Measurements from ENCODE around the gene RPTOR.

The RPTOR gene

DNA sequence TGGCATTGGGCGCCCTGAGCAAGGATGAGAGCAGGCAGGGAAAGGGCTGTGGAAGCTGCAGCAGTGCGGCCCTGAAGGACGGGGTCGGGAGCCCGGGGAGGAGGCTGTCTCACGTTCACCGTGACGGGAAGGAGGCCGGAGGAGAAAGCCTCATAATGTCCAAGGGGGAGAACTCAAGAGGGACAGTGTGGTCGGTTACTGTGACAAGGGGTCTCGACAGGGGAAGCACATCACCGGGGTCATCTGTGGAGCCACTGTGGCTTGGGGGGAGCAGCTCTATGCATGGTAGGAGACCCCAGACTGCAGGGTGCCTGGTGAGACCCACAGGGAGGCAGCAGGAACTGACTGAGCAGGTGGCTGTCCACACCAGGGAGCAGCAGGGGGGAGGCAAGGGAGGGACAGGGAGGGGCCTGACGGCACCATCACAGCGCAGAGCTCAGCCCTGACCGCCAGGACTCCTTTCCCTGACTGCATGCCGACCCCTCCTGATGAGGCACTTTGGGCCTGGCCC is 292.4 kb downstream of the RPTOR start:
- no peak for DNase-seq

DNA sequence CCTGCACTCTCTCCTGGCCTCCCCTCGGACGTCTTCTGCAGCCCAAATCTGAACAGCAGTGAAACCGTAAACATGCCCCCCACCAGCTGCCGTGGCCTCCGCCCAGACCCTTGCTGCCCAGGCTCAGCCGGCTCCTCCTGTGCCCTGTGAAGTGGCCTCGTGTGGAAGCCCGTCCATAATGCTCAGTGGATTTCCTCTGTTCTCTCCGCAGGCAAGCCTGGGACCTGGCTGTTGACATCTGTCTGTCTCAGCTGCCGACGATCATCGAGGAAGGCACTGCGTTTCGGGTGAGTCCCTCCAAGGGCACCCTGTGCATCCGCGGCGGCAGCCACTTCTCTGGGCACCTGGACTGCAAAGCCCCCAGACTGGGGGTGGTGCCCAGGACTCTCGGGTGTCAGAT is 293.1 kb downstream of the RPTOR start:
- DNase-seq, result no peak

DNA sequence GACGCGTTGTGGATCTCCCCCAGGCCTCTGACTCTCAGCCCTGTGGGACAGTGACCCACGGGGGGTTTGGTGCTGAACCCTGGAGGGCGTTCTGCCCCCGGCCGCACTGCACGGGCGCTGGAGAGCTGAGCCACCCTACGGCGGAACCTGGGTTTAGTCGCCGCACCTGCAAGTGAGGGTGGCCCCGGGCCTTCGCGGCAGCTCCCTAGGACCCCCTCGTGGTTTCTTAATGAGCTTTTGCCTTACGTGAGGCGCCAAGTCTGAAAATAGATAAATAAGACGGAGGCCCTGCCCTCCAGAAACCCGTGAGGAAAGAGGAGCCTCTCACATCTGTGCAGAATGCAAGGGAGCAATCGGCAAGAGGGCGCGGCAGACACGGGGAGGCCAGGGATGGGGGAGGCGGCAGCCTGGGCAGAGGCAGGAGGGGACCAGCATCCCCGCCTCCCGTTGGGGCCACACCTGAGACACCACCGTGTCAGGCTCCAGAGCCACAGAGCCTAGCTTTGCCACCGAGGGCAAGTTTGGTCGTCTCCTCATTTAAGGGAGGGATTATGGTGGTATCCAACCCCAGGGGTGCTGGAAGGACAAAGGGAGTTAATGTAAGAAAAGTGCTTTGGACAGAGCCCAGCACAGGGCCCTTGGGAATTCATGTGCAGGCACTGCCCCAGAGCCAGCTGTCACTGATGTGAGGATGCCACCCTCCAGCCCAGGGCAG is 293.8 kb downstream of the RPTOR start:
- no peak for DNase-seq

DNA sequence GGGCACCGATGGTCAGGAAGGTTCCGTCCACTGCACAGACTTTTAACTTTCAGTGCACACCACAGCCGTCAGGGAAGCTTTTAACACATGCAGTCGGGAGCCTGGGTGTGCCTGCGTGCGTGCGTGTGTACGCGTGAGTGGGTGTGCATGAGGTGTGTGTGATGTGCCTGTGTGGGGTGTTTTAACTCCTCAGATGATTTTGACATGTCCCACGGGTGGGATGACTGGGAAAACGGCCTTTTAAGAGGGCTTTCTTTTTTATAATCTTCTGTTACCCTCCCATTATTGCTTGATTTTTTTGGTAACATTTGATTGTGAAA is 294.3 kb downstream of the RPTOR start:
- no peak for DNase-seq

DNA sequence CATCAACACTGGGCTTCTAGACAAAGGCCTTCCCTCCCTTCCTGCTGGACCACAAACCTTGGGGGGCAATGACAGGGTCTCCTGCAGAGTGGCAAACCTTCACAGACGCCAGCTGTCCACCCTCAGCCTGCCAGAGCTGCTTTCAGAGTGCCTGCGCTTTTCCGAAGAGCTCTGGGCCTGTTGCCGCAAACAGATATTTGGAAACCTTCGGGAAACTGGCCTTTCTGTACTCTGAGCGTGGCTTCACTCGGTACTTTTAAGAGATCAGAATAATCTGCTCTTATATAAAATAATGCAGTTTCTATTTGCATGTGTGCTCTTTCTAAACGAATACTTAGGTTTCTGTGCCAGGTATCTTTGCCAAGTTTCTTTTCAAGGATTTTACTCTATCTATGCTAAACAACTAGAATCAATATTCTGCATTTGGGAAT is 294.9 kb downstream of the RPTOR start:
- no peak for DNase-seq

DNA sequence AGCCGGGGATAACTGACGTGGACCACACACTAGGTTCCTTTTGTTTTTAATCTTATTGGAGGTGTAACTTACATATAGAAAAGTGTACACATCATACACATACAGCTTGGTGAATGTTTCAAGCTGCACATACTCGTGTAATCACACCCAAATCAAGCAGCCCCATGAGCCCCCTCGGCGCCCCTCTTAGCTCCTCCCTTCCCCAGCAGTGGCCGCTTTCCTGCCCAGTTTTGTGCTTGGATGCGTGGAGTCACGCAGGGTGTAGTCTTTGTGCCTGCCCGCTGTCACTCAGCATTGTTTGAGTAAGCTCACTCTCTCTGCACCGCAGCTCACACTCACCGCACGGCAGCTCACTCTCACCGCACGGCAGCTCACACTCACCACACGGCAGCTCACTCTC is 295.3 kb downstream of the RPTOR start:
- no peak for DNase-seq

DNA sequence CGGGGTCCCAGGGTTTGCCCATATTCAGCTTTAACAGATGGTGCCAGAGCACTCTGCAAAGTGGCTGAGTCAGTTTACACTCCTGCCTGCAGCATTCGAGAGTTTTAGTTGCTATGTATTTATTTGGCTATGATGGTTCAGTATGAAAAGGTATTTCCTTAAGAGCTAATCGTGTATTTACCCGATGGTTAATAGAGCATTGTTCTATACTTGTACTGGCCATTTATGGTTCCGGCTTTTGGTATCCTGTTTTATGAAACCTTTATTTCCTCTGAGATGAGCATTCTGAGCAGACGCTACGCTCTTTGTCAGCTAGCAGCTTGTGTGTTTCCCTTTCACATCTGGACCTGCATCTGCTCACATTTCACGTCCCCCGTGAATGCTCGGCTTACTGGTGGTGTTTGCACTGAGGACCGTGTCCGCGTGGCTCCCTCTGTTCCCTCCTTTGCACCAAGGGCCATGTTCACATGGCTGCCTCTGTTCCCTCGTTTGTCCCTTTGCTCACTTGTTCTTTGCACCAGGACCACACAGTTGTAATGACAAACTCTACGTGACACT is 297.9 kb downstream of the RPTOR start:
- no peak for DNase-seq

DNA sequence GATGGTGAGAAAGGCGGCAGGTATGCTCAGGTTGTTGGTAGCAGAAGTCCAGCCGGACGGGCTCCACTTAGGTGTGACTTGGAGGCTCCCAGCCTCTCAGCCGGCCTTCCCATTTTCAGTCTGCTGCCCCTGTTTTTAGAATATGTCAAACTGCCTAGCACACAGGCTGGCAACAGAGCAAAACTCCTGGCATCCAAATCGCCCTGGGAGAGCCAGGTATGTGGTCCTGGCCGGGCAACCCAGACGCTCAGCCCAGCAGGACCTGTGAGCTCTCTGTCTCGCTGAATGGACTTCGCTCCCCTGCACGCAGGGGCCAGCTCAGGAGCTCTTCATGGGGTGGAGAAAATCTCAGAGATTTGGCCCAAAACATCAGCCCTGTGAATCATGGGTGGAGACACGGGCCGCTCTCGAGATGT is 299.1 kb downstream of the RPTOR start:
- DNase-seq, result no peak

DNA sequence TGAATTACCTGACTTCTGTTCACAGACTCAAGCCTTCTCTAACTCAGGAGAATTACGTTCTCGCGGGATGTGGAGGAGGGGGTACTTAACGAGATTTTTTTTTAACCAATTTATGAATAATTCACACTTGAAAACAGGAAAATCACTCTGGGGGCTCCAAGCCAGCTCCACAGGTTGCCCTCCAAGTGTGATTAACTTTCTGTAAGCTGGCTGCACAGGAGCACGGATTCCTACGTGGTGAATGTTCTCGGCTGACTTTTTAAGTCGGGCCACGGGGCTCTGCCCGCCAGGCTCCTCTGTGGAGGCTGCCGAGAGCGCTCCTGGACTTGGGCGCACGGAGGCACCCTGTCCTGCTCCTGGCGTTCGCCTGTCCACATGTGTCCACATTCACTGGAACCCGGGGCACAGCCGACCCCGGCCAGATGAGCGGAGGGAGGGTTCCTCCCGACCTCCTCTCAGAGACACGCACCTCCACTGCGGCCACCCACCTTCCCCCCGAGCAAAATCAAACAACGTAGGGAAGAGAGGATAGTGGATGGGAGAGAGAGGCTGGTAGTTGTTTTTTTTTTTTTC is 299.9 kb downstream of the RPTOR start:
- DNase-seq, result no peak

DNA sequence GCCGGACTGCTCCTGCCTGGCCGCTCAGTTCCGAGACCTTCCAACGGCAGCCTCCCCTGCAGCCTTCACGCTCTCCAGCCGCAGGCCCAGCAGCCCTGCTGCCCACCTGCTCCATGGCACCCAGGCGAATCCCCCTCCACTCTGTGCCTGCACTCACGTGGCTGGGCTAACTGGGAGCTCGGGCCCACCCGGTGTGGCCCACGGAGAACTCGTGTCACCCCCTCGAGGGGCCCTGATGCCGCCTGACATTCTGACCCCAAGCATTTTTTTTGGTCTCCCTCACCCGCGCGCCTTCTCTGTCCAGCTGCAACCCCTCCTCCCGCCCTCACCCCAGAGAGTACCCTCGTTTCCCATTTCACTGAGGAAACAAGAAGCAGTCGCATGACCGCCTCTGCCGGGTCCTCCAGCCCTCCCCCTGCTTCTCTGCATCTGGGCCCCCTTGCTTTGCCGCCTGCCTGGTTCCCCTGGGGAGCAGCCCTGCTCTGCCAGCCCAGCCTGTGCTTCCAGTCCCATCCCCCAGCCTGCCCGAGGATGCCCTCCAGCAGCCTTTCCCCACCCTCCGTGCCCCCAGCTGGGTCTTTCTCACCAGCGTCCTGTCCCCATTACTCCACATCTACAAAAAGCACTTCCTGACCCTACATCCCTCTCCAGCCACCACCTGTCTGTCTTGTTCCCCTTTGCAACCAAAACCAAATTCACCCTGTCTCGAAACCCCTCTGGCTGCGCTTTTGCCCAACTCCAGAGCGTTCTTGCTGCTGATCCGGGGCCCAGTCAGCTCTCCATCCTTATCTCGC is 300.6 kb downstream of the RPTOR start:
- no peak for DNase-seq

DNA sequence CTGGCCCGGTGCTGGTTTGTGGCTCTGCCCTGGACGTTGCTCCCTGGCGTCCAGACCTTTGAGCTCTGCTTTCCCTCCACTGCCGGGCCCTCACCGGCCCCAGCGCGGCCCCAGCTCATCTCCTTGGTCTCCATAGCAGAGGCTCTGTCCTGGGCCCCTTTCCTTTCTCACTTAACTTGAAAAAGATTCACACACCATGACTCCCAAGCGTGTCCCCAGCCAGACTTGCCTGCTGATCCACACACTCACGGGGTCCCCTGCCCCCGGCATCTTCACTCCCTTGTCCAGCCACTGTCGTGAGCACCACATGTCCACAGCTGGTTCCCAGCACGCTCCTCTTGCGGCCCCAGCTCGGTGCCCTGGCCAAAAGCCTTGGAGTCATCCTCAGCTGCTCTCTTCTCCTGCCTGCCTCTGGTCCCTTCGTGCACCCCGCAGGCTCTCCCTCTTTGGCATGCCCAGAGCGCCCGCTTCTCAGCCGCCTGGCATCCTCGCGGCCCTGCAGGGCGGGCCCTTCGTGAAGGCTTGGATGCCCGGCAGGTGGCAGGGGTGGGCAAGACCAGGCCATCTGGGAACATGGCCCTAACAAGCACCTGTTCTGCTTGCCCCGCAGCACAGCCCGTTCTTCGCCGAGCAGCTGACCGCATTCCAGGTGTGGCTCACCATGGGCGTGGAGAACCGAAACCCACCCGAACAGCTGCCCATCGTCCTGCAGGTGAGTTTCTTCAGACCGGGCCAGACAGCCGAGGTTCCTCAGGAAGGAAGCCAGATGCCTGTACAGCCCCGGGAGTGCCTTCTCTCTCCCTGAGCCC is 301.4 kb downstream of the RPTOR start:
- DNase-seq, result no peak

DNA sequence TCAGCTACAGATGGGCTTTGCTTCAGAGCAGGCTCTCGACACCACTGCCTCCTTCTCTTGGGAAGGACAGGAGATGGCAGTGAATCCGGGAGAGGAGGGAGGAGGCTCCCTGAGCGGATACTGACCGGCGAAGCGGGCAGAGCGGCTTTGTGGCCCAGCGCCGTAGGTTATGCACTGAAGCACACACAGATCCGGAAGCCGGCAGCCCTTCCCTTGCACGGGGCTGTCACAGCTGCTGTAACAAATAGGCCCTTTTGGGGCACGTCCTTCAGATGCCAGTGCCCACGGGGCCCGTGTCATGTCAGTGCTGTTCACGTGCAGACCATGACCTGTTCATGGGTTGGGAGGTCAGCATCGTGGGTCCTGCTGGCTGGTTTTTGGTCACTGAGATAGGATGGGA is 302.3 kb downstream of the RPTOR start:
- DNase-seq, result no peak

DNA sequence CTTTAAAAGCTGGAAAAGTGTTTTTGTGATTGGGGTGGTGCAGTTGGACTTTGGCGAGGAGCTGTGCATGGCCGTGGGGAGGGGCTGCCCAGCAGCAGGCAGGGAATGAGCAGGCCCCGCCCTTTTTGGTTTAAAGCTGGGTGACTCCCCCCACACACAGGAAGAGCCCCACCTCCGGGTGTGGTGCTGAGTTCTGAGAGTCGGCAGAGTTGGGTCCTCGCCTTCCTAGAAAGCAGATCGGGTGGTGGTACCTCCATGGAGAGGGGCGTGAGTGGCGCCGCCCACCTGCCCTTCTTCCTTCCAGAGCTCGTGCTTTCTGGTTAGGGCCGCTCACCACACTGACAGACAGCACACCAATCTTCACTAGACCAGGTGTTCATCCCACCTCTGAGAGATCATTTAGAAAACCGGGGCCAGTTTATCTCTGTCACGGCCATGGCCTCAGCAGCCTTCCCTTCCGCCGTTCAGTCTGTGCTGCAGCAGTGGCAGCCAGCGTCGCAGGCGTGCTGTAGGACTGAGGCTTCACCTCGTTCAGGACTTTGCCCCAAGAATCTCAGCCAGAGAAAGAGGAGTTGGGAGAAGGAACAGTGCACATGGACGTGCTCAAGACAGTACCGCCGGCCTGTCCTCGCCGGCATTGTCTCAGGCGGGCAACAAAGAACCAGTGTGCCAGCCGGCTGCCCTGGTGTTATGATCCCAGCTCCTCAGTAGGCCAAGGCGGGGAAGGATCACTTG is 303.0 kb downstream of the RPTOR start:
- DNase-seq, result no peak

DNA sequence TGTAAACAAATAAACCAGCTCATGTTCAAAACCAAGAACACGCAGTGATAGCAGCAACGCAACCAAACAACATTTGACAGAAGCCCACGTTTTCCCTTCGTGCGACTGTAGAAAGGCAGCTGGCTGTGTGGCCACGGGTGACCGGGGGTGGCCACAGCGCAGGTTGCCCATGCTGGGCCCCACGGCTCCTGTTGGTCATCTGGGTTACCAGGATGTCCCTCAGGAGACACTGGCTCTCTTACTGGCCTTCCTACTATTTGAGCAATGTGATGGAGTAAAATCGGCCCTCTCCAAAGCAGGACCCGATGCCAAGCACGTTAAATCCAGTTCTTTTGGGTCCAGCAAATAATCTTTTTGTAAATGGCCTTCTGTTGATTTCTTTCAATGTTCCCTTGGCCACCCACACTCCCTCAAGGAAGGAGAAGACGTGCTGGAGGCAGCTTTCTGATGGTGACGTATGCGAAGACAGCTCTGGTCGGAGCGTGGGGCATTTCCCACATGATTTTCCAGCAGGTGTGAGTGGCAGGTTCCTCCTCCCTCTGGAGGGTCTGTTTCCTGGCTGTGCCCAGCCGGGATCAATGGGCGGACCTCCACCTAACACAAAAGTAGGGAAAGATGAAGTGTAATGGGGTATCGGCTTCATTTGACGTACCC is 303.9 kb downstream of the RPTOR start:
- no peak for DNase-seq

DNA sequence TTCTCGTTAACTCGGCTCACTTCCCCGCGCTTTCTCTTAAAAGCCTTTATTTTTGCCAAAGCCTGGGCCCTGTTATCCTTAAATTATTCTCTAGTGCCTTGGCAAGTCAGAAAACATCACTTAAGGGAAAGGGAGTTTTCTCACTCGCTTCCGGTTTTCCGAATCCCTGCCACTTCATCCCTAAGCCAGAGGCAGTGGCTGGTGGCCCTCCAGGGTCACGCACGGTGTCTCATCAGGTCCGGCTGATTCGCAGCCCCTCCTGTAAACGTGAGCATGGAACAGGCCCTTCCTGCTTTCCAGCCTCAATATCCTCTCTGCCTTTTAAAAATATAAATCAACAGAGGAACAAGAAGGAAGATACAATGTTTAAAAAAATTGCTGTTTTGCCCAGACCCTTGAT is 304.5 kb downstream of the RPTOR start:
- no peak for DNase-seq

DNA sequence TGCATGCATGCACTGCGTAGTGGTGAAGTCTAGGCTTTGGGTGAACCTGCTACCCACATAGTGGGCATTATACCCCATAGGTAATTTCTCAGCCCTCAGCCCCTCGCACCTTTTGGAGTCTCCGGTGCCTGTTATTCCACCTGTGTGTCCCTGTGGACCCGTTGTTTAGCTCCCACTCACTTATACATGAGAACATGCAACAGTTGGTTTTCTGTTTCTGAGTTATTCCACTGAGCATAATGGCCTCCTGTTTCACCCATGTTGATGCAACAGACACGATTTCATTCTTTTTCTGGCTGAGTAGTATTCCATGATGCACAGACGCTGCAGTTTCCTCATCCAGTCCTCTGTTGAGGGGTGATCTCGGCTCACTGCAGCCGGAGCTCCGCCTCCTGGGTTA is 305.5 kb downstream of the RPTOR start:
- DNase-seq, result no peak

DNA sequence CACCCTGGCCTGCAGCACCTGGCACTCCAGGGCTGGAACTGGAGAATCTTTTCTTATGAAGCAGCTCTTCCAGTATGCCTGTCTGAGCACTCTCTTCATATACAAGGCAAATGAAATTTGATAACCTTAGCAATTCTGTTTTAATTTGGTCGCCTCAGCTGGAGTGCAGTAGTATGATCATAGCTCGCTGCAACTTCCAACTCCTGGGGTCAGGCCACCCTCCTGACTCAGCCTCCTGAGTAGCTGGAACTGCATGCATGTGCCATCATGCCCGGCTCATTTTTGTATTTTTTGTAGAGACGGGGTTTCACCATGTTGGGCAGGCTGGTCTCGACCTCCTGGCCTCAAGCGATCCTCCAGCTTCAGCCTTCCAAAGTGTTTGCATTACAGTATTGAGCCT is 306.2 kb downstream of the RPTOR start:
- peak; percentile 33 for DNase-seq

DNA sequence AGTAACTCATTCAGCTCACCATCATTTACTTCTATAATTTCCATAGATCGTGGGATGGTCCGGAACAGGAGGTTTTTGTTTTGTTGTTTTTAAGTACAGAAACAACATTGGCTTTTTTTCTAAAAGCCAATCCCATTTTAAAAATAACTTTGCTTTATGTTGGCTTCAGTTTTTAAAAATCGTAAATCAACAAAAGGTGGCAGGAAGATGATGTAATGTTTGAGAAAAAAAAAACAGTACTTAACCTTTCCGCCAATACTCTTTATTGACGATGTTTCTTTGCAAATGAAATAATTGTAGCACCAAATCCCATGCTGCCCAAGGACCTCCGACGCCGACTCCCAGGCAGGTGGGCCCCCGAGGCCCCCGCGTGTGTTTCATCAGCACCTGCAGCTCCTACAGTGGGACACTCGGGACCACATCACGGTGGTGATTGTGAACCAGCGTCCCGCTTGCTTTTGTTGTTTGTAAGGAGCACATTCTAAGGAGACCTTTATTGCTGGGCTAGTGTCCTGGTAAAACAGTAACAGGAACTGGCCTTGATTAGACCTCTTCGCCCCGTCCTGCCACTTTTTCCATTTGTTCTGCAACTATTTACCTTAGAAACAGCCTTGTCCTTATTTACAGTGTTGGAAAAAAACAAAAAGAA is 306.8 kb downstream of the RPTOR start:
- no peak for DNase-seq

DNA sequence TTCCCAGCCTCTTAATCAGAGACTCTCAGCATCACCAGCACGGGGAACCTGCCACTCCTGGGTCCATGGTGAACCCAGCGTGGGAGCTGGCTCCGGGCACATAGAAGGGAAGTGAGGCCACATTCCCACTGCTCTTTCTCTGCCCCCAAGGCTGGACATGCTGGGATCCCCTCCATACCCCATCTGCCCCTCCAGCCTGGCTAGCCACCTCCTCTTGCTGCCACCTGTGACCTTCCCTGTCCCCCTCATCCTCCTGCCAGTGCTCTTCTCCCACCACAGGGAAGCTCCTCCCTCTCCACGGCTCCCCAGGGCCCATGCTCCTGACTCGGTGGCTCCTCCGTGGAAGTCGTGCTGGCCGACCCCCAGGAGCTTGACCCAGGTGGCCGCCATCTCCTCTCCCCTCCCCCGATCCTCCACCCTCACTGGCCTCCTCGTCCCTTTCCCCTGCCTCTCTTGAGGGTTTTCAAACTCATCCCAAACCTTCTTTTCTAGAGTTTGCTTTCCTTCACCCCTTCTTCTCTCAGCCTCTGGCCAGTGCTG is 307.9 kb downstream of the RPTOR start:
- DNase-seq, result no peak

DNA sequence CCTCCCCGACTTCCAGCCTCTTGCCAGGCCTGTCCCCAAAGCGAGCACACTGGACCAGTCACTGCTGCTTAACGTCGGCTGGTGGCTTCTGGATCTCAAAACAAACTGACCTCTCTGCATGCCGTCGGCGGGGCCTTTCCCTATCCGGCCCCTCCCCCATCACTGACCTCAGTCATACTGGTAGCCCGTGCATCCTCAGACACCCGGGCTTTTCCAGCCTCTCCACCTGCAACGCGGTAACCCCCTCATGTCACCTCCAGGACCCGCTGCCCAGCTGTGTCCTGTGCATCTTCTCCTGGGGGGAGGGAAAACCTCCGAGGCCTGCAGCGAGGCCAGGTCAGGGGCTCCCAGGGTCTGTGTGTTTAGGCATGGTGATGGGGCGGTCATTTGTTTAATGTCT is 308.4 kb downstream of the RPTOR start:
- no peak for DNase-seq

DNA sequence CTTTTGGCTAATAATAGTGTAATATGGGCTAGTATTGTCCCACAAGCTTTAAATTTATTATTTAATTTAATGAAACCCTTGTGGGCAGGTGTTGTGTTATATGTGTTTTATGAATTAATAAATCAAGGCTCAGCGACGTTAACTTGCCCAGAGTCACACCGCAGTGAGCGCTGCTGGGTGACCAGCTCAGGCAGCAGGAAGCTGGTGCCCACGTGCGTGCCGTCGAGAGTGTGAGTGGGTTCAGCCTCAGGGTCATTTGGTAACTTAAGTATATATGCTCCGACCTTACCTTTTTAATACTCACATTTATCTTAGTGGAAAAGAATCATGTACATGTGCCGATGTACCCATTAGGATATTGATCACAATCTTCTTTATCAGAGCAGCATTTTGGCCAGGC is 309.6 kb downstream of the RPTOR start:
- no peak for DNase-seq

Data from EL (cell line).